HG02885 (cell line): ENCODE results near the gene JUP.
A peak's percentile ranks its signal among the peaks of the same experiment; 100 is the strongest.

Experiments used
- ATAC-seq: cut with Tn5 transposase; IDR thresholded peaks from one replicate; pipeline ENCODE4 v1.9.1; 2021; ENCODE audit warnings: mild to moderate bottlenecking; ENCODE audit not compliant: unreplicated experiment, poor library complexity

JUP gene

GRCh38 chr17:41762391-41762790 is 24.1 kb downstream of the JUP start:
- no peak for ATAC-seq

GRCh38 chr17:41760878-41761277 is 25.6 kb downstream of the JUP start:
- ATAC-seq: no peak

GRCh38 chr17:41758601-41759000 is 27.9 kb downstream of the JUP start:
- ATAC-seq: no peak

- no peak for ATAC-seq
Observed at GRCh38 chr17:41754066-41754465, 32.4 kb downstream of the JUP start.

GRCh38 chr17:41751288-41751687 is 35.2 kb downstream of the JUP start:
- no peak for ATAC-seq

- no peak for ATAC-seq
Observed at GRCh38 chr17:41750862-41751261, 35.6 kb downstream of the JUP start.

- ATAC-seq: no peak
Observed at GRCh38 chr17:41748275-41748674, 38.2 kb downstream of the JUP start.

- no peak for ATAC-seq
Observed at GRCh38 chr17:41741709-41742108, 44.8 kb downstream of the JUP start.

GRCh38 chr17:41740506-41740905 is 46.0 kb downstream of the JUP start:
- no peak for ATAC-seq

GRCh38 chr17:41739661-41740352 is 46.7 kb downstream of the JUP start:
- ATAC-seq: no peak

GRCh38 chr17:41738801-41739112 is 47.8 kb downstream of the JUP start:
- ATAC-seq: no peak

- peak; percentile 52 for ATAC-seq
Observed at GRCh38 chr17:41738077-41738800, 48.3 kb downstream of the JUP start.

- no peak for ATAC-seq
Observed at GRCh38 chr17:41737680-41738023, 48.9 kb downstream of the JUP start.

GRCh38 chr17:41736983-41737679 is 49.4 kb downstream of the JUP start:
- ATAC-seq: no peak

GRCh38 chr17:41735744-41736143 is 50.8 kb downstream of the JUP start:
- no peak for ATAC-seq

- ATAC-seq: no peak
Observed at GRCh38 chr17:41734949-41735313, 51.6 kb downstream of the JUP start.

GRCh38 chr17:41734139-41734948 is 52.2 kb downstream of the JUP start, which contains the start of gene HAP1:
TSS of gene HAP1 (minus strand) at chr17:41734643. CDS start at chr17:41734634, 9 bp downstream.
- ATAC-seq: no peak

- no peak for ATAC-seq
Observed at GRCh38 chr17:41733348-41734138, 53.0 kb downstream of the JUP start.

- ATAC-seq: no peak
Observed at GRCh38 chr17:41731836-41732235, 54.7 kb downstream of the JUP start.

- ATAC-seq: no peak
Observed at GRCh38 chr17:41730479-41730878, 56.0 kb downstream of the JUP start.
